HUES6 (cell line): ENCODE results near the gene PHACTR3.
"Not testable (repeated sequence)": the region's sequence is repeated elsewhere in the genome, so short reads cannot be mapped to it uniquely, and the experiment has no call there.

ENCODE experiments used
- H3K27ac ChIP-seq: 2 replicates; pipeline ENCODE4 v1.7.0; 2013; ENCODE audit warnings: low read depth, mild to moderate bottlenecking, low read length, inconsistent platforms
- H3K27me3 ChIP-seq: 2 replicates; pipeline ENCODE4 v1.6.1; 2013; ENCODE audit warnings: low read length; ENCODE audit not compliant: control insufficient read depth, insufficient read depth
- H3K36me3 ChIP-seq: 2 replicates; pipeline ENCODE4 v1.6.1; 2013; ENCODE audit warnings: low read length; ENCODE audit not compliant: control insufficient read depth, insufficient read depth
- H3K4me1 ChIP-seq: 2 replicates; pipeline ENCODE4 v1.6.1; 2013; ENCODE audit warnings: low read length; ENCODE audit not compliant: control insufficient read depth, insufficient read depth
- H3K4me3 ChIP-seq: 2 replicates; pipeline ENCODE4 v1.5.1; 2013; ENCODE audit warnings: low read depth, low read length
- H3K9ac ChIP-seq: one replicate; pipeline ENCODE4 v1.6.1; 2013; ENCODE audit warnings: mild to moderate bottlenecking, low read length
- H3K9me3 ChIP-seq: 2 replicates; pipeline ENCODE4 v1.6.1; 2013; ENCODE audit warnings: low read depth, low read length; ENCODE audit not compliant: control insufficient read depth, insufficient read depth

Gene PHACTR3

DNA sequence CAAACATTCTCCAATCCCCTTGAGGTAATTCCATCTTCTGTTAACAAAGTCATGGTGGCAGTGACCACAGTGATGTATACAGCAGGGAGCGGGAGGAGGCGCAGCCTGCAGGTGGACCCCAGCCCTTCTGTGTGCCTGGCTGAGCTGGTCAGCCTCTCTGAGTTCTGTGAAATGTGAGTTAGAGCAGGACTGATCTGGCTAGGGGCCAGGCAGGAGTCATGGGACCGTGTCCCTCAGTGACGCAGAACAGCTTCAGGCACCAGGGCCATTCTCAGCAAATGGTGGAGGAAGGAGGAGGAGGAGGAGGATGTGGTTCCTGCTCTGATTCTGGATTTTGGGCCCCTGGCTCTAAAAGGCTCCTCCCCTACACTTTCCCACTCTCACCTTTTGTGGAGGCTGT lies 6.9 kb downstream of the PHACTR3 start:
- Histone ChIP-seq H3K36me3 (no peaks in the 10 kb centered on the region), H3K9me3 (no peaks in the 10 kb centered on the region), H3K27me3 (peaks cover 81% of the 10 kb centered on the region), H3K9ac (no peak overlapping the region), H3K27ac (no peak overlapping the region), H3K4me1 (no peaks in the 10 kb centered on the region), H3K4me3 (no peak overlapping the region)

GRCh38 chr20:59613861-59614260 lies 9.5 kb downstream of the PHACTR3 start:
- no peak overlapping the region for H3K9ac ChIP-seq
- no peaks in the 10 kb centered on the region for H3K36me3 ChIP-seq
- no peak overlapping the region for H3K27ac ChIP-seq
- no peaks in the 10 kb centered on the region for H3K4me1 ChIP-seq
- no peak overlapping the region for H3K4me3 ChIP-seq
- H3K27me3 ChIP-seq = peaks cover 71% of the 10 kb centered on the region
- no peaks in the 10 kb centered on the region for H3K9me3 ChIP-seq

DNA sequence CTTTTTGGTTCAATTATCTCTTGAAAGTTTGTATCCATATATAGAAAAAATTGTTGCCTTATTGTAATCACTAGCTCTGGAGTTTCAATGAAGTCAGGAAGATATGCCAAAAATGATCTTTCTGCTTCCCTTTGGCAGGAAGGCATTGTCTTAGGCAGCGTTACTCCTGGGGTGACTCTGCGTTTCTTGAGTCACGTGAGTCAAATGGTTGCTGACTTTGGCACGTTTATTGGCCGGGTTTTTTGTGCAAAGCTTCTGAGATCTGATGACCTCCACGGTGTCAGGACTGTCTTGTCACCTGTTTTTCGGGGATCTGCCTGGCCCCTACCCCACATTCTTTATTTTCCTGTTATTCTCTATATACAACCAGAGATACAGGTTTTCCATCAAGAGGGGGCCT lies 10.4 kb downstream of the PHACTR3 start:
- no peaks in the 10 kb centered on the region for H3K4me1 ChIP-seq
- no peaks in the 10 kb centered on the region for H3K9me3 ChIP-seq
- H3K27ac ChIP-seq = no peak overlapping the region
- no peak overlapping the region for H3K9ac ChIP-seq
- no peak overlapping the region for H3K4me3 ChIP-seq
- H3K27me3 ChIP-seq = peaks cover 64% of the 10 kb centered on the region
- H3K36me3 ChIP-seq = no peaks in the 10 kb centered on the region

DNA sequence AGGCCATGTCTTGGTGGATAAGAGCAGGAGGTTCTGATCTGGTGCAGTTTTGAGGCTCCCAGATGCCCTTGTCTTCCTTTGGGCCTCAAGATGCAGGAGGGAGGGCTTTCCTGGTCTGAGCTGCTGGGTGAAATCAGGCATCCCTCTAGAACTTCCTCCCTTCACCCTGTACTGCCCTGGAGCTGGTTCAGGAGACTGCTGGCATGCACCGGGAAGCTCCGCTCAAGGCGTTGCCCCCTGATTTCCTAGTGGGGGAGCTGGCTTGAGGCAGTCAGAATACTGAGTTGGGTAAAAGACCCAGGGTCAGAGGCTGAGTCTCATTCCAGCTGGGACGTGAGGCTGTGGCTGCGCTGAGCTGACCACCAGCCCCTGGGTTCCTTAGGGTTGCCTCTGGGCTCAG lies 12.0 kb downstream of the PHACTR3 start:
- H3K27ac ChIP-seq = no peak overlapping the region
- no peak overlapping the region for H3K9ac ChIP-seq
- no peaks in the 10 kb centered on the region for H3K9me3 ChIP-seq

DNA sequence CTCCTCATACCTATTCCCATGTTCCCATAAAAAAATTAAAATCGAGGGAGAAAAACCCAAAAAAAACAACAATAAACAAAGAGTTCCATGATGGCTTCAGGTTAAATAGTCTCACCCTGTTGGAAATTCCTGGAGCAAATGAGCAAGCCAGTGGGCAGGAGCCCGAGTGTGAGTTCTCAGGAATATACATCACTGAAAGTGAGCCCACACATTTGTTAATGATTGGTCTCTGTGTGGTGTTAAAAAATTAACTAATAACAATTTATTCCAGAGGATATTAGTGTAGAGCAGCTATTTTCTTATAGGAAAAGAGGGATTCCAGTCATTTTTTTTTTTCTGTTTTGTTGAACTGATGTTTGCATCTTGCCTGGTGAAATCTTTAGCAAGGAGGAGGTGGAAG lies 12.9 kb downstream of the PHACTR3 start:
- no peaks in the 10 kb centered on the region for H3K36me3 ChIP-seq
- H3K27ac ChIP-seq = no peak overlapping the region
- H3K27me3 ChIP-seq = peaks cover 57% of the 10 kb centered on the region

More for the DNA sequence above, 12.0 kb downstream of the PHACTR3 start:
- H3K4me3 ChIP-seq = no peak overlapping the region
- H3K27me3 ChIP-seq = peaks cover 50% of the 10 kb centered on the region
- H3K36me3 ChIP-seq = no peaks in the 10 kb centered on the region
- H3K4me1 ChIP-seq = no peaks in the 10 kb centered on the region

DNA sequence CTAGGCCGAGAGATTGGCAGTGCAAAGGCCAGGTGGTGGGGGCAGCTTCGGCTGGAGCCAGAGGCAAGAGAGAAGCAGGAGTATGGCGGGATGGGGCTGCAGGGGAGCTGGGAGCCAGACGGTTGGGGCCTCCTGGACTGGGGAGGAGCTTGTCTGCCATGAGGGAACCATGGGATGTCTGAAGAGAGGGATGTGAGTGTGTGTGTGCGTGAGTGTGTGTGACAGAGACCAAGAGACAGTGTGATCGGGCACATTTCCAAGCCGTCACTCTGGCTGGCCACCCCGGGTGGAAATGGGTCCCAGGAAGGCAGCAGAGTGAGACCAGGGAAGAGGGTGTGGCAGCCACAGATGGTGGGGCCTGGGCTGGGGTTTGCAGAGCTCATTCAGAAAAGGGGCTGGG lies 13.8 kb downstream of the PHACTR3 start:
- Histone ChIP-seq H3K4me3 (no peak overlapping the region), H3K9ac (no peak overlapping the region), H3K27ac (no peak overlapping the region), H3K36me3 (no peaks in the 10 kb centered on the region), H3K9me3 (no peaks in the 10 kb centered on the region), H3K27me3 (peaks cover 59% of the 10 kb centered on the region), H3K4me1 (no peaks in the 10 kb centered on the region)

More for the DNA sequence above, 12.9 kb downstream of the PHACTR3 start:
- H3K9ac ChIP-seq = no peak overlapping the region
- no peaks in the 10 kb centered on the region for H3K4me1 ChIP-seq
- no peak overlapping the region for H3K4me3 ChIP-seq
- no peaks in the 10 kb centered on the region for H3K9me3 ChIP-seq

DNA sequence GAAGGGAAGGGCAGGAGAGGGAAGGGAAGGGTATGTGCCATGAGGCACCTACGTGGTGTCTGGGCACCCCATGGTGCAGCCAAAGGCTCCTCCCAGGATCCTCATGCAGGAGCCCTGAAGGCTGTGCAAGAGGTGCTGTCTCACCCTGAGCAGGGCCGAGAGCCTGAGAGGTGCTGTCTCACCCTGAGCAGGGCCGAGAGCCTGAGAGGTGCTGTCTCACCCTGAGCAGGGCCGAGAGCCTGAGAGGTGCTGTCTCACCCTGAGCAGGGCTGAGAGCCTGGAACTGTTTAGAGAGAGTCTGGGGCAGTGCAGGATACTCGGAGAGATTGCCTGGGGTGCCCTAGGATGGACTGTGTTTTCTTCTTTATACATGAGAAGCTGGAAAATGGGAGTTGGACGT lies 14.2 kb downstream of the PHACTR3 start:
- not testable (repeated sequence) for H3K9me3 ChIP-seq, H3K4me3 ChIP-seq, H3K36me3 ChIP-seq, H3K4me1 ChIP-seq, H3K9ac ChIP-seq, H3K27ac ChIP-seq
- H3K27me3 ChIP-seq = peaks cover 59% of the 10 kb centered on the region

DNA sequence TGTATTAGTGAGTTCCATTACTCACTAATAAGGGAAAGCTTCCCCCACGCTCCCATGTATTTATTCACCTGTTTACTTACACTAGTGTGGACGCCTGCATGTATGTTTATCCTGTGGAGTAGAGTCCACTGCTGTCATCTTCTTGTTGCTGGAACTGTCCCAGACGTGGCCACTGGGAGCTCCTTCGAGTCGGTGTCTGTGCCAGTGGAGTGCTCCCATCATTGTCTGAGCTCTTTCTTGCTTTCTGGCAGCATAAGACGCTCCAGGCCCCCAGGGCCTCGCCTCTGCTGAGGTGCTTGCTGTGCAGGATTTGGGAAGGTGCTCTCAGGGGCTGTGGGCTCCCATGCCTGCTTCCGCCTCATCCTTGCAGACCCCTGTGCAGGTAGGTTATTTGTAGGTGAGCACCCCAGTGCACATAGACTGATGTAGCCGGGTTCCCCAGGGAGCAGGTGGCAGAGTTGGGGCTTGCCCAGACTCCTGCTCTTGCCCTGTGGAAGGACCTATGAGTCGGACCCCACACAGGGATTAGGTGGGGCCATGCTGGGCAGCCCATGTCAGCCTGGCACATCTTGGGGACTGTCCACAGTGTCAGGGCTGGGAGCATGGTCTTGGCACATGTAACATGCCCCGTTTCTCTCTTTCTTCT lies 16.6 kb downstream of the PHACTR3 start:
- H3K27me3 ChIP-seq = peaks cover 59% of the 10 kb centered on the region
- H3K4me1 ChIP-seq = no peaks in the 10 kb centered on the region
- no peak overlapping the region for H3K9ac ChIP-seq
- no peaks in the 10 kb centered on the region for H3K36me3 ChIP-seq
- H3K9me3 ChIP-seq = no peaks in the 10 kb centered on the region
- H3K27ac ChIP-seq = no peak overlapping the region
- no peak overlapping the region for H3K4me3 ChIP-seq

- Histone ChIP-seq H3K9me3 (no peaks in the 10 kb centered on the region), H3K27ac (no peak overlapping the region), H3K4me3 (no peak overlapping the region), H3K36me3 (no peaks in the 10 kb centered on the region), H3K4me1 (no peaks in the 10 kb centered on the region), H3K9ac (no peak overlapping the region), H3K27me3 (peaks cover 61% of the 10 kb centered on the region)
Measured at GRCh38 chr20:59622496-59622895, 18.2 kb downstream of the PHACTR3 start.

GRCh38 chr20:59623133-59623532 lies 18.8 kb downstream of the PHACTR3 start:
- no peak overlapping the region for H3K9ac ChIP-seq
- no peaks in the 10 kb centered on the region for H3K36me3 ChIP-seq
- no peaks in the 10 kb centered on the region for H3K4me1 ChIP-seq
- no peak overlapping the region for H3K27ac ChIP-seq
- no peak overlapping the region for H3K4me3 ChIP-seq
- peaks cover 65% of the 10 kb centered on the region for H3K27me3 ChIP-seq
- no peaks in the 10 kb centered on the region for H3K9me3 ChIP-seq

DNA sequence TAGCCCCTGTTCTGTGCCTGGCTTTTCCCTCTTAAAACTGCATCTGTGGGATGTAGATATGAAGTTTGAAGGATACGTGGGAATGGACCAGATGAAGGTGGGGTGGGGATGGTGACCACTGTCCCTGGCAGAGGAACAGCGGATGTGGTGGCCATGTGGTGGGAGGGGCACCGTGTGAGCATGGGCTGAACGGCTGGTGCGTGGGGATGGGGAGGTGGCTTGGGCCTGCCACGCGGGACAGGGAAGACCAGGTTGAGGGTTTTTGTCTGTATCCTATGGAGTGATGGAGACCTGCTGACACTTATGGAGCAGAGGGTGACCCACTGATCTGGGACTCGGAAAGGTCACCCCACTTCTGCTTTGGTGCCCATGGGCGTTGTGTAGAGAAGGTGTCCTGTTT lies 19.2 kb downstream of the PHACTR3 start:
- Histone ChIP-seq H3K27me3 (peaks cover 66% of the 10 kb centered on the region), H3K4me3 (no peak overlapping the region), H3K27ac (no peak overlapping the region), H3K9ac (no peak overlapping the region), H3K9me3 (no peaks in the 10 kb centered on the region), H3K36me3 (no peaks in the 10 kb centered on the region), H3K4me1 (no peaks in the 10 kb centered on the region)

GRCh38 chr20:59624401-59624800 lies 20.1 kb downstream of the PHACTR3 start:
- H3K9me3 ChIP-seq = no peaks in the 10 kb centered on the region
- no peak overlapping the region for H3K9ac ChIP-seq
- H3K4me3 ChIP-seq = no peak overlapping the region
- H3K36me3 ChIP-seq = no peaks in the 10 kb centered on the region
- H3K4me1 ChIP-seq = no peaks in the 10 kb centered on the region
- H3K27ac ChIP-seq = no peak overlapping the region
- H3K27me3 ChIP-seq = peaks cover 66% of the 10 kb centered on the region
